SU-DHL-6 (cell line): ENCODE measurements around the gene TRABD.

ENCODE experiments used
- EZH2phosphoT487 ChIP-seq: fragments of 200-600 bp; sonication (generic), shearing (Covaris generic); conservative IDR thresholded peaks from 2 replicates; pipeline ENCODE4 v1.6.1; 2018; ENCODE audit warnings: mild to moderate bottlenecking, antibody characterized with exemption, low read length, moderate library complexity, mixed read lengths
- TF ChIP-seq, protein P1 (sequence below): fragments of 200-600 bp; sonication (generic); IDR thresholded peaks from one replicate; pipeline ENCODE4 v1.5.1; 2017; ENCODE audit warnings: antibody characterized with exemption, mild to moderate bottlenecking, low read length, moderate library complexity; ENCODE audit not compliant: insufficient read depth, poor library complexity, severe bottlenecking

GRCh38 chr22:50197000-50197800, 11.5 kb downstream of the TRABD start:
- no peak for TF ChIP-seq EZH2phosphoT487
- TF ChIP-seq, protein P1, sequence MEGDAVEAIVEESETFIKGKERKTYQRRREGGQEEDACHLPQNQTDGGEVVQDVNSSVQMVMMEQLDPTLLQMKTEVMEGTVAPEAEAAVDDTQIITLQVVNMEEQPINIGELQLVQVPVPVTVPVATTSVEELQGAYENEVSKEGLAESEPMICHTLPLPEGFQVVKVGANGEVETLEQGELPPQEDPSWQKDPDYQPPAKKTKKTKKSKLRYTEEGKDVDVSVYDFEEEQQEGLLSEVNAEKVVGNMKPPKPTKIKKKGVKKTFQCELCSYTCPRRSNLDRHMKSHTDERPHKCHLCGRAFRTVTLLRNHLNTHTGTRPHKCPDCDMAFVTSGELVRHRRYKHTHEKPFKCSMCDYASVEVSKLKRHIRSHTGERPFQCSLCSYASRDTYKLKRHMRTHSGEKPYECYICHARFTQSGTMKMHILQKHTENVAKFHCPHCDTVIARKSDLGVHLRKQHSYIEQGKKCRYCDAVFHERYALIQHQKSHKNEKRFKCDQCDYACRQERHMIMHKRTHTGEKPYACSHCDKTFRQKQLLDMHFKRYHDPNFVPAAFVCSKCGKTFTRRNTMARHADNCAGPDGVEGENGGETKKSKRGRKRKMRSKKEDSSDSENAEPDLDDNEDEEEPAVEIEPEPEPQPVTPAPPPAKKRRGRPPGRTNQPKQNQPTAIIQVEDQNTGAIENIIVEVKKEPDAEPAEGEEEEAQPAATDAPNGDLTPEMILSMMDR = no peak
